ENCODE results near the gene SP9.

Gene SP9

GRCh38 chr2:174333372-174334277 lies 1.1 kb upstream of the SP9 start:
- DNase-seq (ENCODE audit: low spot score) = no peak

DNA sequence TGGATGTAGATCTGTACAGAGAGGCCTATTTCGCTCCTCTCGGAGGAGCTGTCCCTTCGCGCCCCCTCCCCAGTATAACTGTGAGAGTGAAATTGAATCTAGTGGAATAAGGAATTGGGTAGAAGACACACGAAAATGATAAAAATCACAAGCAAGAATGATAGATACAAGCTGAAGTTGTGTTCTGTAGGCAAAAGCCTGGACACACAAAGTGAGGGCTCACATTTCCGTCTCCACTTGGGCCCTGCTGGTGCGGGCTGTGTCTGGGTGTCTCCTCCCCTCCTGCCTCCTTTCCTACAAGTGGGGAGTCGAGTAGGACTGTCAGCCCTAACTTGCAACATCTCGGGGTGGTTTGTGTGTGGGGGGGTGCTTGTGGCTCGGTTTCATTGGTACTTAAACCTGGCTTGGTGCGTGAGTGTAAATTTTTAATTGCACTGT lies 457 bp upstream of the SP9 start:
- no peak for DNase-seq (ENCODE audit: low spot score)

GRCh38 chr2:174335254-174335987 lies 667 bp downstream of the SP9 start:
- DNase-seq (ENCODE audit: low spot score) = no peak

DNA sequence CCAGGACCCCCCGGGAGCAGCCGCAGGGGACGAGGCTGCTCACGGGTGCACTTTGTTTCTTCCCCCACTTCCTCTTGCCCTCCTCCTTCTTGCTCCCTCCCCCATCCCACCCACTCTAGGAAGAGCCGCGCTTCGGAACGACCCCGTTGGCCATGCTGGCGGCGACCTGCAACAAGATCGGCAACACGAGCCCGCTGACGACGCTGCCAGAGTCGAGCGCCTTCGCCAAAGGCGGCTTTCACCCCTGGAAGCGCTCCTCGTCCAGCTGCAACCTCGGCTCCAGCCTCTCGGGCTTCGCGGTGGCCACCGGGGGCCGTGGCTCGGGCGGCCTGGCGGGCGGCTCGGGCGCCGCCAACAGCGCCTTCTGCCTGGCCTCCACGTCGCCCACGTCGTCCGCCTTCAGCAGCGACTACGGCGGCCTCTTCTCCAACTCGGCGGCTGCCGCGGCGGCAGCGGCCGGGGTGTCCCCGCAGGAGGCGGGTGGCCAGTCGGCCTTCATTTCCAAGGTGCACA lies 1.3 kb downstream of the SP9 start:
- DNase-seq (ENCODE audit: low spot score) = peak; percentile 27

- peak; percentile 75 for DNase-seq (ENCODE audit: low spot score)
Observed at GRCh38 chr2:174336501-174337336, 2.0 kb downstream of the SP9 start.

- DNase-seq (ENCODE audit: low spot score) = peak; percentile 46
Observed at GRCh38 chr2:174337337-174338146, 2.8 kb downstream of the SP9 start.

GRCh38 chr2:174338147-174338605 lies 3.4 kb downstream of the SP9 start:
- DNase-seq (ENCODE audit: low spot score) = no peak

- no peak for DNase-seq (ENCODE audit: low spot score)
Observed at GRCh38 chr2:174338671-174339560, 4.2 kb downstream of the SP9 start.

GRCh38 chr2:174339561-174340399 lies 5.0 kb downstream of the SP9 start:
- DNase-seq (ENCODE audit: low spot score) = no peak

GRCh38 chr2:174340400-174341292 lies 5.9 kb downstream of the SP9 start:
- no peak for DNase-seq (ENCODE audit: low spot score)

- peak; percentile 76 for DNase-seq (ENCODE audit: low spot score)
Observed at GRCh38 chr2:174341293-174341994, 6.7 kb downstream of the SP9 start.

GRCh38 chr2:174341995-174342685 lies 7.4 kb downstream of the SP9 start:
- no peak for DNase-seq (ENCODE audit: low spot score)

- DNase-seq (ENCODE audit: low spot score) = peak; percentile 41
Observed at GRCh38 chr2:174342686-174343342, 8.1 kb downstream of the SP9 start.

DNA sequence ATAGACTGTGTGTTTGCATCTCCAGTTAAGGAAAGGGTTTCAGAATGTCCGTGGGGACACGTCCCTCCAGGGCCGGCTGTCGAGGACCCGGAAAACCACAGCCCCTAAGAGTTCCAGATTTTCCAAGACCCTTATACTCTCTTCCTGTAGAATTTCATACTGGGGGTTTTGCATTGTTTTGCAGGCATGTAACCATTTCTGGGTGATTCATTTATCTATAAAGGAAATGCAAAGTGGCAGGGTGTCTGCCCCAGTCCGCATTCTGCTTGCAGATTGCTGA lies 8.5 kb downstream of the SP9 start:
- no peak for DNase-seq (ENCODE audit: low spot score)

- DNase-seq (ENCODE audit: low spot score) = no peak
Observed at GRCh38 chr2:174343623-174344455, 9.1 kb downstream of the SP9 start.
